Measurements from ENCODE around the gene CDK14. TPM values are rescaled to one million over a fixed set of nuclear protein-coding genes. Genes with fewer than 3 reads are reported as not detected.

The CDK14 gene
- total RNA-seq, 1 donor from 2014 or later = 131 TPM

DNA sequence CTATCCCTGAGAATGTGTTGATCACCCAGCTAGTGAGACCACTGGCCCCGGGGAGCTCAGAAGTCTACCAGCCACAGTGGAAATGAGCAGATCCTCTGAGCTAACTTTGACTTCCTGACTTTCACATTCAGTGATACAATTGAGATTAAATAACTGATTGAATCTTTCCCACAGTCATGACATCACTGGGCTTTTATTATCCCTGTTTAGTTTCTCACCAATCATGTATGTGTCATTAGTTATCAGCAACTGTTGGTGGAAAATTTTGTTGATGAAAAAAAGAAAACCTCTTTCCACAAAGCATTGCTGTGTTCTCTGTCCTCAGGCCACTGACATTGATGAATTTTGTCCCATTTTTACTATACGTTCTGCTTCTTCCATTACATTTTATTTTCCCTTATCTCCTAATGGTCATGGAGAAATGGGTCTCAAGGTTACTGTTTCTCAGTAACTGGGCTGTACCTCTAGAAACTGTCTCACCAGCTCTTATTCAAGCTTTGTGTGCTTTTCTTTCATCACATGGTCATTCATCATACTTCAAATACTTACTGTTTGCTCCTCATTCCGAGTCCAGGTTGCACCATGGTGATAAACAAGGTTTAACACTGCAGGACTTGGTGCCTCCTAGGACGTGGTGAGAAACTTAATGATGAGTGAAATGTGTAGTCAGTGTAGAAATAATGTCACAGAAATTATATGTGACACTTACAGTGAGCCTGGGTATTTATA lies 304.7 kb downstream of the CDK14 start:
- H3K4me1 Mint-ChIP-seq (ENCODE audit: unreplicated experiment) = peaks cover 20% of the 10 kb centered on the region
- H3K36me3 Mint-ChIP-seq (ENCODE audit: unreplicated experiment) = peaks cover 31% of the 10 kb centered on the region
- DNase-seq (ENCODE audit: extremely low spot score, unreplicated experiment) = no peak
- H3K9me3 Mint-ChIP-seq (ENCODE audit: unreplicated experiment) = no peaks in the 10 kb centered on the region
- H3K27ac Mint-ChIP-seq (ENCODE audit: unreplicated experiment) = no peak overlapping the region
- H3K4me3 Mint-ChIP-seq (ENCODE audit: unreplicated experiment) = no peak overlapping the region
- no peak for TF ChIP-seq CTCF (IDR thresholded peaks at IDR 0.05)
- H3K27me3 Mint-ChIP-seq (ENCODE audit: unreplicated experiment) = no peaks in the 10 kb centered on the region

DNA sequence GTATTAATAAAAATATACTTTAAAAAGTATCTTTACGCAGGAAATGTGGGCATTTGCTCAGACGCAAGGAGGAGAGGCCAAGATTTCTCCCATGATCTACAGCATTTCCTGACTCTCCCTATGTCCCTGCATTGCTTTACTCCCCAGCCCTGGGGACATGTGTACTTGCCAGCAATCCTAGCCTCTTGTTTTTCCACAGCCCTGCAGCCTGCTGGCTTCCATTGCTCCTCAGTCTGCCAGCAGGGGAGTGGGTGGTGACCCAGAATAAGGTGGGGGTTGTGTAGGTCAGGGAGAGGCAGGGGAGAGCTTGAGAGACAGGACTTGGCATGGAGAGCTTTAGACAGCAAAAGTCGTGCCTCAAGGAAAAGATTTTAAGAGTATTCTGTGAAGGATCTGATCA lies 307.7 kb downstream of the CDK14 start:
- TF ChIP-seq CTCF (IDR thresholded peaks at IDR 0.05) = no peak
- Mint-ChIP-seq H3K27ac (ENCODE audit: unreplicated experiment) (no peak overlapping the region), H3K27me3 (ENCODE audit: unreplicated experiment) (no peaks in the 10 kb centered on the region), H3K4me3 (ENCODE audit: unreplicated experiment) (no peak overlapping the region), H3K9me3 (ENCODE audit: unreplicated experiment) (no peaks in the 10 kb centered on the region), H3K4me1 (ENCODE audit: unreplicated experiment) (peaks cover 18% of the 10 kb centered on the region), H3K36me3 (ENCODE audit: unreplicated experiment) (peaks cover 38% of the 10 kb centered on the region)
- no peak for DNase-seq (ENCODE audit: extremely low spot score, unreplicated experiment)

- Mint-ChIP-seq H3K36me3 (ENCODE audit: unreplicated experiment) (peaks cover 30% of the 10 kb centered on the region), H3K9me3 (ENCODE audit: unreplicated experiment) (peaks cover 5% of the 10 kb centered on the region), H3K27me3 (ENCODE audit: unreplicated experiment) (no peaks in the 10 kb centered on the region), H3K4me1 (ENCODE audit: unreplicated experiment) (peaks cover 17% of the 10 kb centered on the region), H3K27ac (ENCODE audit: unreplicated experiment) (no peak overlapping the region), H3K4me3 (ENCODE audit: unreplicated experiment) (no peak overlapping the region)
- no peak for DNase-seq (ENCODE audit: extremely low spot score, unreplicated experiment)
- TF ChIP-seq CTCF (IDR thresholded peaks at IDR 0.05) = no peak
Measured at GRCh38 chr7:90910136-90910535, 314.0 kb downstream of the CDK14 start.

DNA sequence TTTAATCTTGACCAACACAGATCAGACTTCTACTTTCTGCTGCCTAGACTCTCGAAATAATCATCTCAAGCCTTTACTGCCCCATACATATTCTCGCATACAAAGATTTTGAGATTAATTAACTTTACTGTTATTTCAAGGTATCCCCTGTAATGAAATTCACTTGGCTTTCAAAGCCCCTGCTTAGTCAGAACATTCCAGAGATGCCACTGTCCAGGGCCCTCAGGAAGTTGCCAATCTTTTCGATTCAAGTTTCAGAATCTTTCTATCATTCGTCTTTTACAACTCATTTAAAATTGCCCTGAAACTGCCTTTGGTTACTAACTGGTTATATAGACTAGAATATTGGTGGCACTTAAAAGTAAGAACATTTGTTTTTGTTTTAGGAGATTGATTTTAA lies 320.2 kb downstream of the CDK14 start:
- TF ChIP-seq CTCF (IDR thresholded peaks at IDR 0.05) = no peak
- Mint-ChIP-seq H3K9me3 (ENCODE audit: unreplicated experiment) (peaks cover 13% of the 10 kb centered on the region), H3K4me3 (ENCODE audit: unreplicated experiment) (no peak overlapping the region), H3K36me3 (ENCODE audit: unreplicated experiment) (peaks cover 36% of the 10 kb centered on the region), H3K27ac (ENCODE audit: unreplicated experiment) (no peak overlapping the region), H3K4me1 (ENCODE audit: unreplicated experiment) (peaks cover 17% of the 10 kb centered on the region), H3K27me3 (ENCODE audit: unreplicated experiment) (no peaks in the 10 kb centered on the region)
- no peak for DNase-seq (ENCODE audit: extremely low spot score, unreplicated experiment)

- Mint-ChIP-seq H3K9me3 (ENCODE audit: unreplicated experiment) (peaks cover 13% of the 10 kb centered on the region), H3K27ac (ENCODE audit: unreplicated experiment) (no peak overlapping the region), H3K36me3 (ENCODE audit: unreplicated experiment) (peaks cover 30% of the 10 kb centered on the region), H3K4me1 (ENCODE audit: unreplicated experiment) (peaks cover 17% of the 10 kb centered on the region), H3K4me3 (ENCODE audit: unreplicated experiment) (no peak overlapping the region), H3K27me3 (ENCODE audit: unreplicated experiment) (no peaks in the 10 kb centered on the region)
- no peak for TF ChIP-seq CTCF (IDR thresholded peaks at IDR 0.05)
- no peak for DNase-seq (ENCODE audit: extremely low spot score, unreplicated experiment)
Measured at GRCh38 chr7:90917539-90917938, 321.4 kb downstream of the CDK14 start.

Measured in osteocyte (in vitro differentiated cells).